Stimulated activated naive CD8-positive, alpha-beta T cell treated with anti-CD3 and anti-CD28 coated beads, Interleukin-15, Interleukin-2, amounts not matched to agents 100 ng/mL and 50 ng/mL, for 24 hours (primary cell): Measurements from ENCODE around the gene CDK15.

Source experiments
- H3K27ac Mint-ChIP-seq: one replicate; pipeline ENCODE4 v1.8.0; 2021; ENCODE audit warnings: mild to moderate bottlenecking, mixed read lengths
- H3K27me3 Mint-ChIP-seq: one replicate; pipeline ENCODE4 v1.8.0; 2021; ENCODE audit warnings: mixed read lengths
- H3K36me3 Mint-ChIP-seq: one replicate; pipeline ENCODE4 v1.8.0; 2021; ENCODE audit warnings: low read depth, mixed read lengths
- H3K4me1 Mint-ChIP-seq: one replicate; pipeline ENCODE4 v1.8.0; 2021; ENCODE audit warnings: low read depth, mixed read lengths
- H3K4me3 Mint-ChIP-seq: one replicate; pipeline ENCODE4 v1.8.0; 2021; ENCODE audit warnings: mild to moderate bottlenecking, mixed read lengths
- H3K9me3 Mint-ChIP-seq: one replicate; pipeline ENCODE4 v1.8.0; 2021; ENCODE audit warnings: mixed read lengths

The CDK15 gene

GRCh38 chr2:201780674-201781493, 25.5 kb upstream of the CDK15 start, which contains the start of gene ALS2:
TSS of gene ALS2 (minus strand) at chr2:201780933. CDS start at chr2:201768885, 12,048 bp downstream.
- peak within 1 kb of the TSS; percentile 88 for H3K27ac Mint-ChIP-seq
- H3K36me3 Mint-ChIP-seq: no peaks in the 10 kb centered on the region
- peaks cover 7% of the 10 kb centered on the region for H3K27me3 Mint-ChIP-seq
- H3K4me3 Mint-ChIP-seq: peak within 1 kb of the TSS; percentile 97
- peaks cover 29% of the 10 kb centered on the region for H3K4me1 Mint-ChIP-seq
- no peaks in the 10 kb centered on the region for H3K9me3 Mint-ChIP-seq

- peak overlapping the region; percentile 97 for H3K4me3 Mint-ChIP-seq
- no peaks in the 10 kb centered on the region for H3K9me3 Mint-ChIP-seq
- H3K27ac Mint-ChIP-seq: peak overlapping the region; percentile 88
- peaks cover 7% of the 10 kb centered on the region for H3K27me3 Mint-ChIP-seq
- no peaks in the 10 kb centered on the region for H3K36me3 Mint-ChIP-seq
- H3K4me1 Mint-ChIP-seq: peaks cover 29% of the 10 kb centered on the region
Observed at GRCh38 chr2:201781557-201782051, 24.7 kb upstream of the CDK15 start.

- Mint-ChIP-seq H3K27ac (no peak overlapping the region), H3K4me1 (peaks cover 16% of the 10 kb centered on the region), H3K4me3 (no peak overlapping the region), H3K36me3 (no peaks in the 10 kb centered on the region), H3K9me3 (no peaks in the 10 kb centered on the region), H3K27me3 (peaks cover 7% of the 10 kb centered on the region)
Observed at GRCh38 chr2:201784563-201784962, 21.8 kb upstream of the CDK15 start.

GRCh38 chr2:201785135-201785534, 21.2 kb upstream of the CDK15 start:
- Mint-ChIP-seq H3K36me3 (no peaks in the 10 kb centered on the region), H3K4me1 (peaks cover 10% of the 10 kb centered on the region), H3K4me3 (no peak overlapping the region), H3K27me3 (peaks cover 7% of the 10 kb centered on the region), H3K27ac (no peak overlapping the region), H3K9me3 (no peaks in the 10 kb centered on the region)

GRCh38 chr2:201786471-201786870, 19.9 kb upstream of the CDK15 start:
- H3K9me3 Mint-ChIP-seq: no peaks in the 10 kb centered on the region
- H3K27ac Mint-ChIP-seq: no peak overlapping the region
- peaks cover 7% of the 10 kb centered on the region for H3K27me3 Mint-ChIP-seq
- H3K4me3 Mint-ChIP-seq: no peak overlapping the region
- H3K4me1 Mint-ChIP-seq: peaks cover 6% of the 10 kb centered on the region
- no peaks in the 10 kb centered on the region for H3K36me3 Mint-ChIP-seq

GRCh38 chr2:201788371-201788770, 18.0 kb upstream of the CDK15 start:
- H3K36me3 Mint-ChIP-seq: no peaks in the 10 kb centered on the region
- H3K4me3 Mint-ChIP-seq: no peak overlapping the region
- peaks cover 8% of the 10 kb centered on the region for H3K27me3 Mint-ChIP-seq
- H3K9me3 Mint-ChIP-seq: no peaks in the 10 kb centered on the region
- no peaks in the 10 kb centered on the region for H3K4me1 Mint-ChIP-seq
- H3K27ac Mint-ChIP-seq: no peak overlapping the region

GRCh38 chr2:201789395-201789794, 16.9 kb upstream of the CDK15 start:
- peaks cover 4% of the 10 kb centered on the region for H3K27me3 Mint-ChIP-seq
- no peaks in the 10 kb centered on the region for H3K4me1 Mint-ChIP-seq
- H3K9me3 Mint-ChIP-seq: no peaks in the 10 kb centered on the region
- H3K4me3 Mint-ChIP-seq: no peak overlapping the region
- no peak overlapping the region for H3K27ac Mint-ChIP-seq
- H3K36me3 Mint-ChIP-seq: no peaks in the 10 kb centered on the region

- H3K4me1 Mint-ChIP-seq: no peaks in the 10 kb centered on the region
- H3K9me3 Mint-ChIP-seq: no peaks in the 10 kb centered on the region
- no peak overlapping the region for H3K4me3 Mint-ChIP-seq
- peaks cover 4% of the 10 kb centered on the region for H3K27me3 Mint-ChIP-seq
- H3K36me3 Mint-ChIP-seq: no peaks in the 10 kb centered on the region
- no peak overlapping the region for H3K27ac Mint-ChIP-seq
Observed at GRCh38 chr2:201790291-201790690, 16.0 kb upstream of the CDK15 start.

GRCh38 chr2:201790989-201791388, 15.3 kb upstream of the CDK15 start:
- H3K9me3 Mint-ChIP-seq: no peaks in the 10 kb centered on the region
- H3K27me3 Mint-ChIP-seq: peaks cover 4% of the 10 kb centered on the region
- no peaks in the 10 kb centered on the region for H3K4me1 Mint-ChIP-seq
- no peak overlapping the region for H3K27ac Mint-ChIP-seq
- no peak overlapping the region for H3K4me3 Mint-ChIP-seq
- H3K36me3 Mint-ChIP-seq: no peaks in the 10 kb centered on the region

GRCh38 chr2:201793631-201794030, 12.7 kb upstream of the CDK15 start:
- Mint-ChIP-seq H3K27me3 (peaks cover 4% of the 10 kb centered on the region), H3K4me1 (no peaks in the 10 kb centered on the region), H3K36me3 (no peaks in the 10 kb centered on the region), H3K9me3 (no peaks in the 10 kb centered on the region), H3K27ac (no peak overlapping the region), H3K4me3 (no peak overlapping the region)

- Mint-ChIP-seq H3K9me3 (no peaks in the 10 kb centered on the region), H3K27me3 (peaks cover 4% of the 10 kb centered on the region), H3K27ac (no peak overlapping the region), H3K4me3 (no peak overlapping the region), H3K4me1 (no peaks in the 10 kb centered on the region), H3K36me3 (no peaks in the 10 kb centered on the region)
Observed at GRCh38 chr2:201794294-201794693, 12.0 kb upstream of the CDK15 start.

- Mint-ChIP-seq H3K27me3 (peaks cover 4% of the 10 kb centered on the region), H3K9me3 (no peaks in the 10 kb centered on the region), H3K36me3 (no peaks in the 10 kb centered on the region), H3K27ac (no peak overlapping the region), H3K4me3 (no peak overlapping the region), H3K4me1 (no peaks in the 10 kb centered on the region)
Observed at GRCh38 chr2:201795607-201796477, 10.5 kb upstream of the CDK15 start.

- no peak overlapping the region for H3K4me3 Mint-ChIP-seq
- no peaks in the 10 kb centered on the region for H3K4me1 Mint-ChIP-seq
- peaks cover 4% of the 10 kb centered on the region for H3K27me3 Mint-ChIP-seq
- H3K9me3 Mint-ChIP-seq: no peaks in the 10 kb centered on the region
- no peaks in the 10 kb centered on the region for H3K36me3 Mint-ChIP-seq
- H3K27ac Mint-ChIP-seq: no peak overlapping the region
Observed at GRCh38 chr2:201796478-201796865, 9.9 kb upstream of the CDK15 start.

GRCh38 chr2:201797175-201797840, 9.0 kb upstream of the CDK15 start:
- H3K4me1 Mint-ChIP-seq: no peaks in the 10 kb centered on the region

More at GRCh38 chr2:201797175-201797840, 9.0 kb upstream of the CDK15 start:
- no peaks in the 10 kb centered on the region for H3K9me3 Mint-ChIP-seq
- H3K27me3 Mint-ChIP-seq: peaks cover 6% of the 10 kb centered on the region
- H3K27ac Mint-ChIP-seq: no peak overlapping the region
- no peak overlapping the region for H3K4me3 Mint-ChIP-seq
- no peaks in the 10 kb centered on the region for H3K36me3 Mint-ChIP-seq
